Measurements from ENCODE around the gene TENM3.

The TENM3 gene

GRCh38 chr4:182684796-182685195 lies 441.6 kb downstream of the TENM3 start:
- DNase-seq (ENCODE audit: low spot score) = no peak

GRCh38 chr4:182688081-182688480 lies 444.9 kb downstream of the TENM3 start:
- no peak for DNase-seq (ENCODE audit: low spot score)

- no peak for DNase-seq (ENCODE audit: low spot score)
Observed at GRCh38 chr4:182694551-182694950, 451.3 kb downstream of the TENM3 start.

GRCh38 chr4:182695009-182695408 lies 451.8 kb downstream of the TENM3 start:
- DNase-seq (ENCODE audit: low spot score) = no peak

GRCh38 chr4:182695842-182696241 lies 452.6 kb downstream of the TENM3 start:
- DNase-seq (ENCODE audit: low spot score) = no peak

- DNase-seq (ENCODE audit: low spot score) = no peak
Observed at GRCh38 chr4:182697094-182697493, 453.9 kb downstream of the TENM3 start.

- DNase-seq (ENCODE audit: low spot score) = no peak
Observed at GRCh38 chr4:182698212-182698611, 455.0 kb downstream of the TENM3 start.

- no peak for DNase-seq (ENCODE audit: low spot score)
Observed at GRCh38 chr4:182699201-182699600, 456.0 kb downstream of the TENM3 start.

- DNase-seq (ENCODE audit: low spot score) = no peak
Observed at GRCh38 chr4:182699795-182700194, 456.6 kb downstream of the TENM3 start.

GRCh38 chr4:182700362-182701160 lies 457.4 kb downstream of the TENM3 start:
- DNase-seq (ENCODE audit: low spot score) = no peak

GRCh38 chr4:182704077-182704476 lies 460.9 kb downstream of the TENM3 start:
- no peak for DNase-seq (ENCODE audit: low spot score)

GRCh38 chr4:182704948-182705347 lies 461.7 kb downstream of the TENM3 start:
- no peak for DNase-seq (ENCODE audit: low spot score)

GRCh38 chr4:182705389-182705788 lies 462.2 kb downstream of the TENM3 start:
- DNase-seq (ENCODE audit: low spot score) = no peak

- no peak for DNase-seq (ENCODE audit: low spot score)
Observed at GRCh38 chr4:182711211-182711610, 468.0 kb downstream of the TENM3 start.

GRCh38 chr4:182715548-182715947 lies 472.3 kb downstream of the TENM3 start:
- no peak for DNase-seq (ENCODE audit: low spot score)

- no peak for DNase-seq (ENCODE audit: low spot score)
Observed at GRCh38 chr4:182716192-182716591, 473.0 kb downstream of the TENM3 start.

- DNase-seq (ENCODE audit: low spot score) = no peak
Observed at GRCh38 chr4:182717788-182718583, 474.8 kb downstream of the TENM3 start.

- DNase-seq (ENCODE audit: low spot score) = no peak
Observed at GRCh38 chr4:182724414-182724813, 481.2 kb downstream of the TENM3 start.

GRCh38 chr4:182729516-182729915 lies 486.3 kb downstream of the TENM3 start:
- no peak for DNase-seq (ENCODE audit: low spot score)

- DNase-seq (ENCODE audit: low spot score) = no peak
Observed at GRCh38 chr4:182730791-182731190, 487.6 kb downstream of the TENM3 start.

GRCh38 chr4:182736207-182736606 lies 493.0 kb downstream of the TENM3 start:
- DNase-seq (ENCODE audit: low spot score) = no peak

GRCh38 chr4:182738283-182739047 lies 495.3 kb downstream of the TENM3 start:
- DNase-seq (ENCODE audit: low spot score) = no peak

GRCh38 chr4:182740256-182740655 lies 497.1 kb downstream of the TENM3 start:
- no peak for DNase-seq (ENCODE audit: low spot score)
